Keratinocyte (primary cell): ENCODE data around the gene PLBD2. TPM values are rescaled to one million over a fixed set of nuclear protein-coding genes. Genes with fewer than 3 reads are reported as not detected.

Experiments used
- DNase-seq: peaks from one replicate; pipeline ENCODE4 v3.0.0-alpha.2; 2011; ENCODE audit warnings: low read depth, missing footprints, low spot score
- FAIRE-seq: peaks from 2 replicates; lab custom pipeline; 2011; peaks lifted over from hg19 to GRCh38; lab: Jason Lieb, UNC
- H2AFZ ChIP-seq: 2 replicates; pipeline ENCODE4 v1.6.0; 2012; ENCODE audit warnings: low read length, control low read depth, inconsistent platforms; ENCODE audit not compliant: control insufficient read depth
- H3K27ac ChIP-seq: 2 replicates; pipeline ENCODE4 v1.5.1; 2011; ENCODE audit warnings: low read length; ENCODE audit not compliant: control insufficient read depth, insufficient read depth
- H3K27me3 ChIP-seq: 3 replicates; pipeline ENCODE4 v1.6.0; 2011; ENCODE audit warnings: low read length; ENCODE audit not compliant: control insufficient read depth, insufficient read depth; ENCODE audit errors: extremely low read depth
- H3K36me3 ChIP-seq, 2 experiments: 2 replicates in 1 of 2; 3 replicates in 1 of 2; pipeline ENCODE4 v1.5.1; 2011; ENCODE audit warnings: low read length in 2 of 2, mild to moderate bottlenecking in 1 of 2; ENCODE audit not compliant: control insufficient read depth in 2 of 2, insufficient read depth in 2 of 2; ENCODE audit errors: extremely low read depth in 1 of 2
- H3K4me1 ChIP-seq: 3 replicates; pipeline ENCODE4 v1.5.1; 2011; ENCODE audit warnings: low read length; ENCODE audit not compliant: control insufficient read depth, insufficient read depth; ENCODE audit errors: extremely low read depth
- H3K4me2 ChIP-seq: 3 replicates; pipeline ENCODE4 v1.6.0; 2011; ENCODE audit warnings: low read depth, low read length; ENCODE audit not compliant: control insufficient read depth, insufficient read depth; ENCODE audit errors: extremely low read depth
- H3K4me3 ChIP-seq, 3 experiments: fragments of 200-600 bp in 1 of 3; sonication (generic) in 1 of 3; 2 replicates in 2 of 3; 3 replicates in 1 of 3; pipeline ENCODE4 v1.5.1; 2011 to 2016; ENCODE audit warnings: low read length in 3 of 3, mild to moderate bottlenecking in 3 of 3, control low read depth in 2 of 3, inconsistent platforms in 1 of 3, low read depth in 1 of 3, mixed read lengths in 1 of 3, mixed run types in 1 of 3, moderate library complexity in 1 of 3; ENCODE audit not compliant: control insufficient read depth in 2 of 3, insufficient read depth in 2 of 3; ENCODE audit errors: extremely low read depth in 1 of 3
- H3K79me2 ChIP-seq: 2 replicates; pipeline ENCODE4 v1.6.0; 2012; ENCODE audit warnings: low read length; ENCODE audit not compliant: control insufficient read depth, insufficient read depth
- H3K9ac ChIP-seq: 3 replicates; pipeline ENCODE4 v1.6.0; 2011; ENCODE audit warnings: low read length; ENCODE audit not compliant: control insufficient read depth, insufficient read depth; ENCODE audit errors: extremely low read depth
- H3K9me1 ChIP-seq: 3 replicates; pipeline ENCODE4 v1.6.0; 2011; ENCODE audit warnings: low read length; ENCODE audit not compliant: control insufficient read depth, insufficient read depth; ENCODE audit errors: extremely low read depth
- H3K9me3 ChIP-seq: 2 replicates; pipeline ENCODE4 v1.5.1; 2012; ENCODE audit warnings: low read depth, low read length; ENCODE audit not compliant: control insufficient read depth
- H4K20me1 ChIP-seq: 3 replicates; pipeline ENCODE4 v1.6.0; 2011; ENCODE audit warnings: low read length; ENCODE audit not compliant: control insufficient read depth, insufficient read depth; ENCODE audit errors: extremely low read depth
- EZH2 ChIP-seq: IDR thresholded peaks from one replicate; pipeline ENCODE4 v1.6.1; 2012; ENCODE audit warnings: inconsistent platforms, mild to moderate bottlenecking, low read length, moderate library complexity
- dilution Hi-C: fragments of 300-500 bp; cut with MboI; formaldehyde crosslinking; loops from one replicate; pipeline ENCODE4 v1.7.0; 2020; ENCODE audit warnings: low sequenced_read_pairs; ENCODE audit not compliant: extremely low pct_ligation_motif_present
- polyA plus RNA-seq, 5 experiments: library from polyadenylated mRNA; depleted of rRNA in 3 of 5; stranded (reverse) in 3 of 5; stranded (forward) in 1 of 5; unstranded in 1 of 5; fragments of >200 nt; gene quantifications; 1 replicate in 1 of 5; 2 replicates in 3 of 5; 3 replicates in 1 of 5; pipeline versions ENCODE4 v1.2.1 to v1.2.3, GENCODE V29; 2011 to 2012; ENCODE audit warnings: missing spikeins in 2 of 5, low read depth in 1 of 5, low replicate concordance in 1 of 5
- TF ChIP-seq, protein P1 (sequence below), 3 experiments: IDR thresholded peaks in 1 of 3; conservative IDR thresholded peaks in 1 of 3; optimal IDR thresholded peaks in 1 of 3; 2 replicates in 2 of 3; 3 replicates in 1 of 3; pipeline versions ENCODE3 to v1.5.1; 2011; ENCODE audit warnings: low read length in 3 of 3, mild to moderate bottlenecking in 3 of 3, moderate library complexity in 2 of 3, control low read depth in 1 of 3, inconsistent platforms in 1 of 3; ENCODE audit not compliant: insufficient read depth in 2 of 3; ENCODE audit errors: extremely low read depth in 1 of 3

The PLBD2 gene
- polyA plus RNA-seq, 1 donor (not counting 4 experiments of a cell fraction or from before 2014, with no cell fraction given): 12.9 TPM

- dilution Hi-C loops: no loop called here
Observed at GRCh38 chr12:113436586-113436985, 78.2 kb downstream of the PLBD2 start.

GRCh38 chr12:113436993-113437728, 78.8 kb downstream of the PLBD2 start:
- Histone ChIP-seq H3K9me1 (no peaks in the 10 kb centered on the region), H3K4me2 (no peak overlapping the region), H3K4me1 (no peaks in the 10 kb centered on the region), H3K9ac (no peak overlapping the region), H4K20me1 (no peaks in the 10 kb centered on the region), H2AFZ (no peak overlapping the region), H3K9me3 (no peaks in the 10 kb centered on the region), H3K79me2 (no peaks in the 10 kb centered on the region), H3K27ac (no peak overlapping the region), H3K27me3 (peaks cover 21% of the 10 kb centered on the region), H3K36me3 (no peaks in the 10 kb centered on the region), H3K4me3 (no peak overlapping the region)
- FAIRE-seq: no peak
- DNase-seq: no peak
- dilution Hi-C loops: no loop called here
- no peak for TF ChIP-seq EZH2
- TF ChIP-seq, protein P1, sequence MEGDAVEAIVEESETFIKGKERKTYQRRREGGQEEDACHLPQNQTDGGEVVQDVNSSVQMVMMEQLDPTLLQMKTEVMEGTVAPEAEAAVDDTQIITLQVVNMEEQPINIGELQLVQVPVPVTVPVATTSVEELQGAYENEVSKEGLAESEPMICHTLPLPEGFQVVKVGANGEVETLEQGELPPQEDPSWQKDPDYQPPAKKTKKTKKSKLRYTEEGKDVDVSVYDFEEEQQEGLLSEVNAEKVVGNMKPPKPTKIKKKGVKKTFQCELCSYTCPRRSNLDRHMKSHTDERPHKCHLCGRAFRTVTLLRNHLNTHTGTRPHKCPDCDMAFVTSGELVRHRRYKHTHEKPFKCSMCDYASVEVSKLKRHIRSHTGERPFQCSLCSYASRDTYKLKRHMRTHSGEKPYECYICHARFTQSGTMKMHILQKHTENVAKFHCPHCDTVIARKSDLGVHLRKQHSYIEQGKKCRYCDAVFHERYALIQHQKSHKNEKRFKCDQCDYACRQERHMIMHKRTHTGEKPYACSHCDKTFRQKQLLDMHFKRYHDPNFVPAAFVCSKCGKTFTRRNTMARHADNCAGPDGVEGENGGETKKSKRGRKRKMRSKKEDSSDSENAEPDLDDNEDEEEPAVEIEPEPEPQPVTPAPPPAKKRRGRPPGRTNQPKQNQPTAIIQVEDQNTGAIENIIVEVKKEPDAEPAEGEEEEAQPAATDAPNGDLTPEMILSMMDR (optimal IDR thresholded peaks at IDR 0.05 in 1 of 3, IDR thresholded peaks at IDR 0.05 in 1 of 3, conservative IDR thresholded peaks at IDR 0.05 in 1 of 3; ENCODE audit: extremely low read depth in 1 of 3, insufficient read depth in 2 of 3, low read length in 3 of 3): no peak

More at GRCh38 chr12:113436586-113436985, 78.2 kb downstream of the PLBD2 start:
- Histone ChIP-seq H3K4me1 (no peaks in the 10 kb centered on the region), H4K20me1 (no peaks in the 10 kb centered on the region), H3K9me1 (no peaks in the 10 kb centered on the region), H2AFZ (no peak overlapping the region), H3K9ac (no peak overlapping the region), H3K4me2 (no peak overlapping the region), H3K9me3 (no peaks in the 10 kb centered on the region), H3K79me2 (no peaks in the 10 kb centered on the region), H3K27me3 (peaks cover 17% of the 10 kb centered on the region), H3K36me3 (no peaks in the 10 kb centered on the region), H3K4me3 (no peak overlapping the region), H3K27ac (no peak overlapping the region)
- DNase-seq (no peak), FAIRE-seq (no peak)
- TF ChIP-seq EZH2: no peak
- TF ChIP-seq, protein P1 (optimal IDR thresholded peaks at IDR 0.05 in 1 of 3, IDR thresholded peaks at IDR 0.05 in 1 of 3, conservative IDR thresholded peaks at IDR 0.05 in 1 of 3; ENCODE audit: extremely low read depth in 1 of 3, insufficient read depth in 2 of 3, low read length in 3 of 3): no peak
